ENCODE measurements around the gene FKBP5. TPM values are rescaled to one million over a fixed set of nuclear protein-coding genes. Genes with fewer than 3 reads are reported as not detected.

The FKBP5 gene
- total RNA-seq, 1 experiment from 2014 or later, result 33.9 TPM

DNA sequence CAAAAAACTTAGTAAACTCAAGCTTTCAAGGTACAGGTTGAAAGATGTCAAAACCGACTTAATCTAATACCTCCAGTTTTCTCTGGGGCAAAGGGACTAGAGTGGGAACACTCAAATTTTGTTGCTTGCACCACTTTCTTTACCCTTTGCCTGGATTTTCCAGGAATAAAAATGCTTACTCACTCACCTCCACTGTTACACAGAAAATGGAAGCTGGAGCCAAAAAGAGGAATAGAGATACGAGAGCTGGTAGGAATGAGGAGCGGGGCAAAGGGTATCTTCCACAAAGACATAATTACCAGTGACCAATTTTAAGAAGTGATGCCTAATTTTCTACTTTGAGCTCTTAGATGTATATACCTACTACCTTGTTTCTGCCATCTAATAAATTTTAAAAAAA is 96.5 kb downstream of the FKBP5 start:
- H2AFZ ChIP-seq (ENCODE audit: low read length), result no peak overlapping the region
- Mint-ChIP-seq H3K4me1 (peaks cover 0 to 4% of the 10 kb centered on the region in 2 experiments; a peak in 1 of 4 replicates), H3K36me3 (ENCODE audit: insufficient read depth in 1 of 3, low read depth in 3 of 3) (peaks cover 2 to 42% (median 24%) of the 10 kb centered on the region in 3 experiments; a peak in 5 of 7 replicates), H3K9me3 (no peaks in the 10 kb centered on the region), H3K27ac (peak overlapping the region in 1 of 3 experiments; percentile 51; a peak in 1 of 7 replicates), H3K4me3 (no peak overlapping the region), H3K27me3 (ENCODE audit: low read depth) (no peaks in the 10 kb centered on the region)
- H3K79me2 ChIP-seq (ENCODE audit: insufficient read depth, low read length), result no peaks in the 10 kb centered on the region
- no peaks in the 10 kb centered on the region for H3K27me3 ChIP-seq (ENCODE audit: insufficient read depth, low read length)
- H3K23ac ChIP-seq (ENCODE audit: insufficient read length, low read depth, low read length), result no peak overlapping the region
- no peak overlapping the region for H4K91ac ChIP-seq (ENCODE audit: insufficient read length, low read depth, low read length)
- no peak overlapping the region for H3K56ac ChIP-seq (ENCODE audit: insufficient read length, low read depth, low read length)
- no peak overlapping the region for H3K4me2 ChIP-seq (ENCODE audit: insufficient read depth, insufficient read length, low read length)
- no peaks in the 10 kb centered on the region for H3K9me3 ChIP-seq (ENCODE audit: control insufficient read depth, low read depth, low read length)
- H3K4ac ChIP-seq (ENCODE audit: low read depth, low read length), result no peak overlapping the region
- H3K4me1 ChIP-seq (ENCODE audit: insufficient read depth, low read length), result no peaks in the 10 kb centered on the region
- H2BK120ac ChIP-seq (ENCODE audit: low read depth, low read length, poor library complexity, severe bottlenecking), result no peak overlapping the region
- H2AK5ac ChIP-seq (ENCODE audit: insufficient read length, low read length), result no peak overlapping the region
- TF ChIP-seq CTCF (conservative IDR thresholded peaks at IDR 0.05), result no peak
- no peak overlapping the region for H4K5ac ChIP-seq (ENCODE audit: insufficient read length, low read depth, low read length)
- no peak overlapping the region for H3K18ac ChIP-seq (ENCODE audit: insufficient read length, low read depth, low read length)
- H3K79me1 ChIP-seq (ENCODE audit: insufficient read depth, low read depth, low read length, poor library complexity, severe bottlenecking), result no peaks in the 10 kb centered on the region
- H3K14ac ChIP-seq (ENCODE audit: insufficient read depth, low read length), result no peak overlapping the region
- H2BK15ac ChIP-seq (ENCODE audit: low read depth, low read length), result no peak overlapping the region
- no peak overlapping the region for H3K9ac ChIP-seq (ENCODE audit: extremely low read depth, insufficient read length, low read length)
- no peaks in the 10 kb centered on the region for H3K23me2 ChIP-seq (ENCODE audit: insufficient read length, low read depth, low read length, poor library complexity, severe bottlenecking)
- no CpG with 5 or more reads among the region's 3 CpGs for WGBS (ENCODE audit: extremely low coverage, insufficient read length, low lambda C conversion rate)
- H2BK5ac ChIP-seq (ENCODE audit: insufficient read length, low read length), result no peak overlapping the region
- H4K8ac ChIP-seq (replicated peaks; ENCODE audit: insufficient read length, low read depth, low read length), result no peak overlapping the region
- H3K27ac ChIP-seq (ENCODE audit: insufficient read length, low read depth, low read length), result no peak overlapping the region
- DNase-seq, result no peak
- H2BK12ac ChIP-seq (ENCODE audit: insufficient read length, low read depth, low read length), result no peak overlapping the region
- no peak overlapping the region for H3T11ph ChIP-seq (ENCODE audit: low read length)
- H2BK20ac ChIP-seq (ENCODE audit: low read depth, low read length, poor library complexity, severe bottlenecking), result no peak overlapping the region
- no peaks in the 10 kb centered on the region for H4K20me1 ChIP-seq (ENCODE audit: control insufficient read depth, insufficient read depth, insufficient read length)
